ENCODE measurements around the gene SPATA33.

The SPATA33 gene

DNA sequence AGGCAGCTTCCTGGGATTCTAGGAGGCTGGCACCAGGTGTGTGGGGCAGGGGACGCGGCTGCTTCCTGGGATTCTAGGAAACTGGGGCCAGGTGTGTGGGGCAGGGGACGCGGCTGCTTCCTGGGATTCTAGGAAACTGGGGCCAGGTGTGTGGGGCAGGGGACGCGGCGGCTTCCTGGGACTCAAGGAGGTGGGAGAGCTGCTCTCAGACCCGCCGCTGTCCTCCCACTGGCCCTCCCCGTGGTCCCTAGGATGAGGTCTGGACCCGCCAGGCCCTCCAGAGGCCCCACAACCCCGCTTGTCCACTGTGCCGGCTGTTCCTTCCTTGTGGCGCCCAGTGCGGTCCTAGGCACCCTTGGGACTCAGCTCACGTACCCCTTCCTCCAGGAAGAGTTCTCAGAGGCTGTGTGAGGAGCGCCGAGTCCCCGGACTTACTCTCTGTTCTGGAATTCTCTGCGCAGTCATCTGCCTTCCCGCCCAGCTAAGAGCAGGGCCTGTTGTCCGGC is 43.6 kb upstream of the SPATA33 start:
- Mint-ChIP-seq H3K9me3 (no peaks in the 10 kb centered on the region), H3K27me3 (ENCODE audit: low read depth) (peaks cover 6% of the 10 kb centered on the region), H3K27ac (no peak overlapping the region), H3K36me3 (ENCODE audit: low read depth) (no peaks in the 10 kb centered on the region), H3K4me3 (no peak overlapping the region), H3K4me1 (peaks cover 15% of the 10 kb centered on the region)
- TF ChIP-seq, protein P1, sequence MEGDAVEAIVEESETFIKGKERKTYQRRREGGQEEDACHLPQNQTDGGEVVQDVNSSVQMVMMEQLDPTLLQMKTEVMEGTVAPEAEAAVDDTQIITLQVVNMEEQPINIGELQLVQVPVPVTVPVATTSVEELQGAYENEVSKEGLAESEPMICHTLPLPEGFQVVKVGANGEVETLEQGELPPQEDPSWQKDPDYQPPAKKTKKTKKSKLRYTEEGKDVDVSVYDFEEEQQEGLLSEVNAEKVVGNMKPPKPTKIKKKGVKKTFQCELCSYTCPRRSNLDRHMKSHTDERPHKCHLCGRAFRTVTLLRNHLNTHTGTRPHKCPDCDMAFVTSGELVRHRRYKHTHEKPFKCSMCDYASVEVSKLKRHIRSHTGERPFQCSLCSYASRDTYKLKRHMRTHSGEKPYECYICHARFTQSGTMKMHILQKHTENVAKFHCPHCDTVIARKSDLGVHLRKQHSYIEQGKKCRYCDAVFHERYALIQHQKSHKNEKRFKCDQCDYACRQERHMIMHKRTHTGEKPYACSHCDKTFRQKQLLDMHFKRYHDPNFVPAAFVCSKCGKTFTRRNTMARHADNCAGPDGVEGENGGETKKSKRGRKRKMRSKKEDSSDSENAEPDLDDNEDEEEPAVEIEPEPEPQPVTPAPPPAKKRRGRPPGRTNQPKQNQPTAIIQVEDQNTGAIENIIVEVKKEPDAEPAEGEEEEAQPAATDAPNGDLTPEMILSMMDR (IDR thresholded peaks at IDR 0.05; ENCODE audit: unreplicated experiment in 3 of 3), result no peak

DNA sequence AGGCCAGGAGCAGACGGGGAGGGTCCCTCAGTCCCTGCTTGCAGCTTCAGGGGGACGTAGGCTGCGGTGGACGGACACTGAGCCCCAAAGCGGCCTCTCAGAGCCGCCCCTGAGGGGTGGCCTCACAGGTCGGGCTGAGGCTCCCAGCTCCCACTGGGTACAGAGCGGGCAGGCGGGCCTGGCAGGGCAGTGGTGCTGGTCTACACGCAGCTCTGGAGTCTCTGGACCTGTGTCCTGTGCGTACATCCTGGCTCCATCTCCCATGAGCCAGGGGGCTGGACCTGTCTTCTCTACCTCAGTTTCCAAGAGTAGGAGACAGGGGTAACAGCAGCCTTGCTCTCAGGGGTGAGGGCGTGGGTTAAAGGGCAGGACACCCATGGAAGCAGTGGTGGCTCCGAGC is 42.5 kb upstream of the SPATA33 start:
- peaks cover 6% of the 10 kb centered on the region for H3K27me3 Mint-ChIP-seq (ENCODE audit: low read depth)
- H3K9me3 Mint-ChIP-seq, result no peaks in the 10 kb centered on the region
- no peak overlapping the region for H3K4me3 Mint-ChIP-seq
- H3K27ac Mint-ChIP-seq, result no peak overlapping the region
- no peaks in the 10 kb centered on the region for H3K36me3 Mint-ChIP-seq (ENCODE audit: low read depth)
- TF ChIP-seq, protein P1 (IDR thresholded peaks at IDR 0.05; ENCODE audit: unreplicated experiment in 3 of 3), result no peak
- peaks cover 19% of the 10 kb centered on the region for H3K4me1 Mint-ChIP-seq

DNA sequence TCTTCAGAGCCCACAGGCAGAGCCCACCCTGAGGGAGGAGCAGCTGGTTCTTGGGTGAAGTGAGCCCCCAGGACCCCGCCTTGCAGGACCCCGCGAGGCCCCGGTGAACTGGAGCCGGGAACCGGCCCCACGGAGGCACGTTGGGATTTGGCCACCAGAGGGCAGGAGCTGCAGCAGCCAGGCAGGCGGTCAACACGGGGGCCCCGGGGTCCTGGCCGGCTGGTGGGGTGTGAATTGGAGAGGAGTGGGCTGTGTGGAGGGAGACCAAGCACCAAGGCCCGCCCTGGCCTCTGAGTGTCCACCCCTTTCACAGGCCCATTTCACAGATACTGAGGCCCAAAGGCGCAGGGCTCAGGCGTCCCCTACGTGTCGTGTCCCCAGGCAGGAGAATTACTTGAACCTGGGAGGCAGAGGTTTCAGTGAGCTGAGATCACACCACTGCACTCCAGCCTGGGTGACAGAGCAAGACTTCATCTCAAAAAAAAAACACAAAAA is 42.0 kb upstream of the SPATA33 start:
- H3K4me1 Mint-ChIP-seq, result peaks cover 23% of the 10 kb centered on the region
- no peaks in the 10 kb centered on the region for H3K36me3 Mint-ChIP-seq (ENCODE audit: low read depth)
- TF ChIP-seq, protein P1 (IDR thresholded peaks at IDR 0.05; ENCODE audit: unreplicated experiment in 3 of 3), result peak; percentile 68 to 74 (median 70)
- no peaks in the 10 kb centered on the region for H3K9me3 Mint-ChIP-seq
- no peak overlapping the region for H3K4me3 Mint-ChIP-seq
- no peak overlapping the region for H3K27ac Mint-ChIP-seq
- peaks cover 11% of the 10 kb centered on the region for H3K27me3 Mint-ChIP-seq (ENCODE audit: low read depth)

DNA sequence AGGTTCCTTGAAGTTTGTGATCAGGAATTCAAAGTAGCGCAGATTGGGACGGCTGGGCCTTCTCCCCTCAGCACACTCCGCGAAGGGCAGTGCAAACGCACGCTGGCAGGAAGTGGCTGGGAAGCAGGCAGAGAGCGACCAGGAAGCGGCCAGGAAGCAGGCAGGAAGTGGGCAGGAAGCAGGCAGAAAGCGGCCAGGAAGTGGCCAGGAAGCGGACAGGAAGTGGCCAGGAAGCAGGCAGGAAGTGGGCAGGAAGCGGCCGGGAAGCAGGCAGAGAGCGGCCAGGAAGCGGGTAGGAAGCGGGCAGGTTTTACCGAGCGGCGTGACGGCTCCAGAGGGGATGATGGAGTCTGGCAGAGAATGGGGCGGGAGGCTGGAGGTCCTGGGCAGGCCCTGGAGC is 41.0 kb upstream of the SPATA33 start:
- Mint-ChIP-seq H3K27me3 (ENCODE audit: low read depth) (peaks cover 10% of the 10 kb centered on the region), H3K4me3 (peak overlapping the region in 1 of 3 experiments; percentile 31), H3K4me1 (peaks cover 23% of the 10 kb centered on the region), H3K36me3 (ENCODE audit: low read depth) (no peaks in the 10 kb centered on the region), H3K9me3 (no peaks in the 10 kb centered on the region), H3K27ac (peak overlapping the region; percentile 12 to 66 (median 22))
- TF ChIP-seq, protein P1 (IDR thresholded peaks at IDR 0.05; ENCODE audit: unreplicated experiment in 3 of 3), result no peak

DNA sequence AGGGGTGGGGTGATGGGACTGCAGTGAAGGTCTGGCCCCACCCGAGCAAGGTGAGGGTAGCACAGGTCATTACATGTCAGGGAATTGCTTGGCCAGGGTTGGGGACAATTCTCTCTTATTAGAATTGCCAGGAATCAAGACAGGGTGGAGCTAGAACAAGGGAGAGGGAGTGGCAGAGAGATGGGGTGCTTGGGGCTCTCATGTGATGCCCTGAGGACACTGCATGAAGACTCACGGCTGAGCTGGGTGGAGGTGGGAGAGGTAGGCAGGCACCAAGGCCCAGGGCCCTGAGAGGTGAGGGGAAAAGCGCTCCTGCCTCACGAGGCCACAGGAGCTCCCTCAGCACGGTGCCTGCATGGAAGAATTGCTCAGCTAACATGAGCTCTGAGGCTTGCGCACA is 40.6 kb upstream of the SPATA33 start:
- Mint-ChIP-seq H3K36me3 (ENCODE audit: low read depth) (no peaks in the 10 kb centered on the region), H3K4me3 (peak overlapping the region in 1 of 3 experiments; percentile 31), H3K27ac (peak overlapping the region in 2 of 3 experiments; percentile 22 to 39), H3K9me3 (no peaks in the 10 kb centered on the region), H3K4me1 (peaks cover 27% of the 10 kb centered on the region), H3K27me3 (ENCODE audit: low read depth) (peaks cover 13% of the 10 kb centered on the region)
- TF ChIP-seq, protein P1 (IDR thresholded peaks at IDR 0.05; ENCODE audit: unreplicated experiment in 3 of 3), result no peak

Data from nephron (organoid).